Measurements from ENCODE around the gene CUL4A. TPM values are rescaled to one million over a fixed set of nuclear protein-coding genes. Genes with fewer than 3 reads are reported as not detected.

The CUL4A gene
- total RNA-seq, 1 experiment from 2014 or later, result 85.9 TPM

DNA sequence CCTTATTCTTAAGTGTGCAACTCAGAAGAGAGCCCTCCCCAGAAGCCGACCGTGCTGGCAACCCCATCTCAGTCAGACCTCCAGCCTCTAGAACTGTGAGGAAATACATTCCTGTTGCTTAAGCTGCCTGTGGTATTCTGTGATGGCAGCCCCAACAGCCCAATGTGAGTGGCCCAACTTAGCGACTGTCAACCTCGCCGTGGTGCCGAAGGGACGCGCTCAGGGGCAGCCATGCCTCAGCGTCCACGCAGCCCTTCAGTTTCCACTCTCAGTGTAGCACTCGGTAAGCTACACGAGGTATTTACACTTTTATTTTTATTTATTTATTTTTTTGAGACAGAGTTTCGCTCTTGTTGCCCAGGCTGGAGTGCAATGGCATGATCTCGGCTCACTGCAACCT is 32.6 kb upstream of the CUL4A start:
- intact Hi-C loops (cut with micrococcal nuclease), result no loop called here
- Mint-ChIP-seq H3K27me3 (ENCODE audit: insufficient read depth, unreplicated experiment) (no peaks in the 10 kb centered on the region), H3K4me3 (ENCODE audit: unreplicated experiment) (no peak overlapping the region), H3K36me3 (ENCODE audit: insufficient read depth, unreplicated experiment) (peaks cover 76% of the 10 kb centered on the region), H3K9me3 (ENCODE audit: unreplicated experiment) (no peaks in the 10 kb centered on the region), H3K27ac (ENCODE audit: low read depth, unreplicated experiment) (no peak overlapping the region), H3K4me1 (ENCODE audit: insufficient read depth, unreplicated experiment) (no peaks in the 10 kb centered on the region)
- DNase-seq (ENCODE audit: unreplicated experiment), result no peak
- ChIA-PET CTCF (no interaction called here), POLR2A (no interaction called here)
- TF ChIP-seq, protein P1, sequence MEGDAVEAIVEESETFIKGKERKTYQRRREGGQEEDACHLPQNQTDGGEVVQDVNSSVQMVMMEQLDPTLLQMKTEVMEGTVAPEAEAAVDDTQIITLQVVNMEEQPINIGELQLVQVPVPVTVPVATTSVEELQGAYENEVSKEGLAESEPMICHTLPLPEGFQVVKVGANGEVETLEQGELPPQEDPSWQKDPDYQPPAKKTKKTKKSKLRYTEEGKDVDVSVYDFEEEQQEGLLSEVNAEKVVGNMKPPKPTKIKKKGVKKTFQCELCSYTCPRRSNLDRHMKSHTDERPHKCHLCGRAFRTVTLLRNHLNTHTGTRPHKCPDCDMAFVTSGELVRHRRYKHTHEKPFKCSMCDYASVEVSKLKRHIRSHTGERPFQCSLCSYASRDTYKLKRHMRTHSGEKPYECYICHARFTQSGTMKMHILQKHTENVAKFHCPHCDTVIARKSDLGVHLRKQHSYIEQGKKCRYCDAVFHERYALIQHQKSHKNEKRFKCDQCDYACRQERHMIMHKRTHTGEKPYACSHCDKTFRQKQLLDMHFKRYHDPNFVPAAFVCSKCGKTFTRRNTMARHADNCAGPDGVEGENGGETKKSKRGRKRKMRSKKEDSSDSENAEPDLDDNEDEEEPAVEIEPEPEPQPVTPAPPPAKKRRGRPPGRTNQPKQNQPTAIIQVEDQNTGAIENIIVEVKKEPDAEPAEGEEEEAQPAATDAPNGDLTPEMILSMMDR (IDR thresholded peaks at IDR 0.05; ENCODE audit: unreplicated experiment), result no peak
- no TSS peak for BruUV-seq (replicated peaks)

DNA sequence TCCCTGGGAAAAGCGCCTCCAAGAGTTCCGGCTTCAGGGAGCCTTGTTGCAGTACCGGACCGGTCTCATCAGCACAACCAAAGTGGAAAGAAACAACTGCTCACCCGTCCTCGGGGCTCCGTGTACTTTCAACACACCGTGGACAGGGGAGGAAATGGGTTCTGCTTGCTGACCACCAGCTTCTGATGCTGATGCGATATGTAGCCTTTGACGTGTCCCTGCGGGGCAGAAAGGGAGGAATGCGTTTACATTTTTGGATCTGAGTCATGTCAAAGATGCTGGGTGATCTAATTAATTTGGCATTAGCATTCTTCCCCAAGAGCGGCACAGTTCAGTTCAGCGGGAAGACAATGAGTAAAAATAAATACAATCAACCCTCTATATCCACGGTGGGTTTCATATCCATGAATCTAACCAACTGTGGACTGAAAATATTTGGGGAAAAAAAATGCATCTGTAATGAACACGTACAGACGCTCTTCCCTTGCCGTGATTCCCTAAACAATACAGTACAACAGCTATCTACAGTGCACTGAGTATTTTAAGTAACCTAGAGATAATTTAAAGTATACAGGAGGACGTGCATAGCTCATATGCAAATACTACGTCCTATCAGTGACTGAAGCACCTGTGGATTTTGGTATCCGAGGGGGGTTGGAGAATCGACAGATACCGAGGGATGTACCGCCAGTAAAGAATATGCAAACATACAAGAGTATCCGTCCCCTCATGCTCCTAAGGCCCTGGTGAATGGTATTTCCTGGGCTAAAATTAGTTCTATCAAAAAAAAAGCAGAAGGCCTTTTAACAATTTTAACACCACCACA is 31.1 kb upstream of the CUL4A start:
- Mint-ChIP-seq H3K36me3 (ENCODE audit: insufficient read depth, unreplicated experiment) (peaks cover 76% of the 10 kb centered on the region), H3K9me3 (ENCODE audit: unreplicated experiment) (no peaks in the 10 kb centered on the region), H3K4me1 (ENCODE audit: insufficient read depth, unreplicated experiment) (no peaks in the 10 kb centered on the region), H3K4me3 (ENCODE audit: unreplicated experiment) (no peak overlapping the region), H3K27me3 (ENCODE audit: insufficient read depth, unreplicated experiment) (no peaks in the 10 kb centered on the region), H3K27ac (ENCODE audit: low read depth, unreplicated experiment) (no peak overlapping the region)
- peak; percentile 21 for DNase-seq (ENCODE audit: unreplicated experiment)
- intact Hi-C loops (cut with micrococcal nuclease), result no loop called here
- ChIA-PET CTCF (interaction anchor here (0.6 to 0.9 kb wide), 2 partner anchors 43 to 215 kb away, joined by 3 to 6 read pairs; no protein-coding TSS in a partner anchor), POLR2A (interaction anchor here (1.6 to 2.1 kb wide), 2 partner anchors 9 kb away, joined by 4 to 7 read pairs; no protein-coding TSS in a partner anchor)
- no TSS peak for BruUV-seq (replicated peaks)
- TF ChIP-seq, protein P1 (IDR thresholded peaks at IDR 0.05; ENCODE audit: unreplicated experiment), result no peak

DNA sequence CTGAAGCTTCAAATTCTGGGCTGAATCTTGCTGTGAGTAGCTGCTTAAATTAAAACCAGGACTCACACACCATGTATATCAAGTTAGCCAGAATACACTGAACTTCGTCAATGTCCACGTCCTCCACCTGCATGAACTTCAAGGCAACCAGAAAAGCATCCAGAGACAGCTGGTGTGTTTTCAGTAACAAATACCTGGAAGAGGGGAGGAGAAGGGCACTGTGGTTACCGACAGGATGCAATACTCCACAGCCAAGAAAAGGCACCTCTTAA is 30.6 kb upstream of the CUL4A start:
- H3K27me3 Mint-ChIP-seq (ENCODE audit: insufficient read depth, unreplicated experiment), result no peaks in the 10 kb centered on the region
- H3K27ac Mint-ChIP-seq (ENCODE audit: low read depth, unreplicated experiment), result no peak overlapping the region
- H3K4me3 Mint-ChIP-seq (ENCODE audit: unreplicated experiment), result no peak overlapping the region
- TF ChIP-seq, protein P1 (IDR thresholded peaks at IDR 0.05; ENCODE audit: unreplicated experiment), result no peak
- H3K4me1 Mint-ChIP-seq (ENCODE audit: insufficient read depth, unreplicated experiment), result no peaks in the 10 kb centered on the region
- no TSS peak for BruUV-seq (replicated peaks)
- POLR2A ChIA-PET, result interaction anchor here (1.6 to 2.1 kb wide), 2 partner anchors 8 to 10 kb away, joined by 4 to 7 read pairs; no protein-coding TSS in a partner anchor
- CTCF ChIA-PET, result interaction anchor here (0.6 to 0.9 kb wide), 2 partner anchors 43 to 215 kb away, joined by 3 to 6 read pairs; no protein-coding TSS in a partner anchor
- peaks cover 81% of the 10 kb centered on the region for H3K36me3 Mint-ChIP-seq (ENCODE audit: insufficient read depth, unreplicated experiment)
- DNase-seq (ENCODE audit: unreplicated experiment), result no peak
- no peaks in the 10 kb centered on the region for H3K9me3 Mint-ChIP-seq (ENCODE audit: unreplicated experiment)
- intact Hi-C loops (cut with micrococcal nuclease), result no loop called here

DNA sequence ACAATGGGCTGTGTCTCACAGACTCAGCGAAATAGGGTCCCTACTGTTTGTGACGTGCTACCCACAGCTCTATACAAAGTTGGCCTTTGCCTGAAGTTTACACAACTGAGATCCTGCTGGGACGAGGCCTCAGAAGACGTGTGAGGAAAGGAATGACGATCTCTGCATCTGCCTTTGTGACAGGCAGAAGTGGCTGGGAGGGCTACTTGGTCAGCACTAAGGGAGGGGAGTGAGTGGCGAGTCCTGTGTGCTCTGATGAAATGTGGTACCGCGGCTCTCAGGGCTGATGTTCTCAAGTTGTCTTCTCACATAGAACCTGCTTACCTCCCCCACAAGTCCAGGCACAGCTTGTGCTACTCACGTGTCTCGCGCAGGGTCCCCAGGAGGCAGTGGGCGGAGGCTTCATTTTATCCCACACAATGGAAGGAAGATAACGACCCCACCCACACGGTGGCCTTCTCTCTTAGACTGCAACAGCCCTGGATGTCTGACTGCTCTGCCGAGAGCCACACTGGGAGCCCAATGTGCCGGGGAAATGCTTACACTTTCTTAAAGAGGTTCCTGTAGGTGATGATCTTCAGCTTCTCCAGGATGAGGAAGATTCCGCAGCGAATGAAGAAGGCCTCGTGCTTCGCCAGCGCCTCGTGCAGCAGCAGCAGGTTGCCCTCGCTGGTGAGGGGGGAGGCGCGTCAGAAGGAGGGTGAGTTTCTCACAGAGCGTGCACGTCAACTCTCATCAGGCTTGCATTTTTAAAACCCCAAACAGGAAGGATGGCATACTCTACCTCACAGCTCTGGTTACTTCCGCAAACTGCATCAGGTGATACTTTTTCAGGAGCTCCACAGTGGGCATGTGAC is 29.8 kb upstream of the CUL4A start:
- Mint-ChIP-seq H3K4me1 (ENCODE audit: insufficient read depth, unreplicated experiment) (no peaks in the 10 kb centered on the region), H3K9me3 (ENCODE audit: unreplicated experiment) (no peaks in the 10 kb centered on the region), H3K4me3 (ENCODE audit: unreplicated experiment) (no peak overlapping the region), H3K27ac (ENCODE audit: low read depth, unreplicated experiment) (no peak overlapping the region), H3K36me3 (ENCODE audit: insufficient read depth, unreplicated experiment) (peaks cover 78% of the 10 kb centered on the region), H3K27me3 (ENCODE audit: insufficient read depth, unreplicated experiment) (no peaks in the 10 kb centered on the region)
- intact Hi-C loops (cut with micrococcal nuclease), result no loop called here
- BruUV-seq (replicated peaks), result no TSS peak
- DNase-seq (ENCODE audit: unreplicated experiment), result no peak
- CTCF ChIA-PET, result interaction anchor here (0.6 to 0.9 kb wide), 2 partner anchors 13 to 214 kb away, joined by 3 to 4 read pairs; no protein-coding TSS in a partner anchor
- TF ChIP-seq, protein P1 (IDR thresholded peaks at IDR 0.05; ENCODE audit: unreplicated experiment), result no peak
- POLR2A ChIA-PET, result interaction anchor here (1.6 to 2.1 kb wide), 2 partner anchors 7 to 10 kb away, joined by 4 to 7 read pairs; no protein-coding TSS in a partner anchor
